Activated CD4-positive, alpha-beta T cell treated with anti-CD3 and anti-CD28 coated beads, Interleukin-2, amount 50 U/mL, for 4 hours (primary cell): ENCODE data around the gene UBE3D.

ENCODE experiments used
- DNase-seq, 2 experiments: peaks; one replicate each; pipeline ENCODE4 v3.0.0-alpha.2; 2020

Gene UBE3D

GRCh38 chr6:83065511-83066192, at the start of gene UBE3D:
UBE3D (minus strand) TSS chr6:83065841; CDS start chr6:83065718, 123 bp downstream.
- DNase-seq: peak; percentile 88 to 91

GRCh38 chr6:83114164-83114563, 48.5 kb upstream of the UBE3D start:
- no peak for DNase-seq

GRCh38 chr6:83113258-83113657, 47.6 kb upstream of the UBE3D start:
- no peak for DNase-seq

GRCh38 chr6:83108378-83108777, 42.7 kb upstream of the UBE3D start:
- no peak for DNase-seq

GRCh38 chr6:83098589-83098988, 32.9 kb upstream of the UBE3D start:
- no peak for DNase-seq

GRCh38 chr6:83097675-83098074, 32.0 kb upstream of the UBE3D start:
- no peak for DNase-seq

GRCh38 chr6:83097204-83097603, 31.6 kb upstream of the UBE3D start:
- no peak for DNase-seq

- DNase-seq: no peak
Observed at GRCh38 chr6:83096791-83097190, 31.1 kb upstream of the UBE3D start.

GRCh38 chr6:83092756-83093399, 27.2 kb upstream of the UBE3D start:
- DNase-seq: no peak

- no peak for DNase-seq
Observed at GRCh38 chr6:83086751-83087150, 21.1 kb upstream of the UBE3D start.

- no peak for DNase-seq
Observed at GRCh38 chr6:83083476-83083875, 17.8 kb upstream of the UBE3D start.

GRCh38 chr6:83073615-83074014, 8.0 kb upstream of the UBE3D start:
- no peak for DNase-seq

GRCh38 chr6:83072726-83073125, 7.1 kb upstream of the UBE3D start:
- no peak for DNase-seq

- DNase-seq: no peak
Observed at GRCh38 chr6:83071707-83072106, 6.1 kb upstream of the UBE3D start.

- no peak for DNase-seq
Observed at GRCh38 chr6:83071023-83071422, 5.4 kb upstream of the UBE3D start.

- DNase-seq: no peak
Observed at GRCh38 chr6:83069633-83070032, 4.0 kb upstream of the UBE3D start.

GRCh38 chr6:83068616-83069015, 3.0 kb upstream of the UBE3D start:
- no peak for DNase-seq

- peak; percentile 97 to 98 for DNase-seq
Observed at GRCh38 chr6:83067448-83068439, 2.1 kb upstream of the UBE3D start, which contains the start of gene DOP1A. DOP1A (plus strand) TSS chr6:83067671; CDS start chr6:83096978, 29,307 bp downstream.

GRCh38 chr6:83062225-83062624, 3.4 kb downstream of the UBE3D start:
- no peak for DNase-seq

GRCh38 chr6:83061190-83061589, 4.5 kb downstream of the UBE3D start:
- no peak for DNase-seq

GRCh38 chr6:83057705-83058321, 7.8 kb downstream of the UBE3D start:
- no peak for DNase-seq

GRCh38 chr6:83055366-83055964, 10.2 kb downstream of the UBE3D start:
- DNase-seq: peak; percentile 9 to 12
